ENCODE results near the gene CDR2L. TPM values are rescaled to one million over a fixed set of nuclear protein-coding genes. Genes with fewer than 3 reads are reported as not detected.
"Not testable (repeated sequence)": the region's sequence is repeated elsewhere in the genome, so short reads cannot be mapped to it uniquely, and the experiment has no call there.

Gene CDR2L
- total RNA-seq, 1 experiment from 2014 or later: 39.4 TPM

DNA sequence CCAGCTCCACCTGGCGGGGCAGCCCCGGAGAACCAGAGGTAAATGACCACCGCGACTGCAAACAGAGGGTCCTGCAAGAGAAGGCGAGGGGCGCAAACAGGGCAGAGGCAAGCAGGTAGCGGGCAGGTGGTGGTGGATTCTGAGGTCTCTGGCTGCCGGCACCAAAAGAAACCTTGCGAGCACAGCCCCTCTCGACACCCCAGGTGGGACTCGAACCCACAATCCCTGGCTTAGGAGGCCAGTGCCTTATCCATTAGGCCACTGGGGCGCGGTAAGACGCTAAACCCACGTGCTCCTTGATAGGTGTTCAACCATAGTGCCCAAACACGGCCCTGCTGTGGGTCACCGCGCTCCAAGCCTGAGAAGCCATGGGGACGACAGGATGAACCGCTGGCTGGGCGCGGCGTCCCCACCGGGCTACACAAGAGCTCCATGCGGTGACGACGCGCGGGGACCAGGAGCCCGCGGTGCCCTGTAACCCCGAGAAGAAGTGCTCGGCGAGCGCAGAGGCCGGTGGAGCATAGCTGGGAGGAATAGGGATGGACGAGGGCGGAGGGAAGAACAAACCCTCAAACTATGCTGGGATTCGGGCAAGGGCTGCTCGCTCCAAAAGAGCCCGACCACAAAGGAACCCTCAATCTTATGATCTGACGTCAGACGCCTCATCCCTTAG, 46.9 kb downstream of the CDR2L start:
- Mint-ChIP-seq H3K9me3 (ENCODE audit: low read depth, unreplicated experiment) (no peaks in the 10 kb centered on the region), H3K4me3 (ENCODE audit: low read depth, unreplicated experiment) (peak overlapping the region; percentile 97), H3K36me3 (ENCODE audit: insufficient read depth, unreplicated experiment) (peaks cover 53% of the 10 kb centered on the region), H3K27me3 (ENCODE audit: unreplicated experiment) (peaks cover 16% of the 10 kb centered on the region), H3K4me1 (ENCODE audit: low read depth, unreplicated experiment) (peaks cover 30% of the 10 kb centered on the region), H3K27ac (ENCODE audit: unreplicated experiment) (peak overlapping the region; percentile 100)
- TF ChIP-seq, protein P1, sequence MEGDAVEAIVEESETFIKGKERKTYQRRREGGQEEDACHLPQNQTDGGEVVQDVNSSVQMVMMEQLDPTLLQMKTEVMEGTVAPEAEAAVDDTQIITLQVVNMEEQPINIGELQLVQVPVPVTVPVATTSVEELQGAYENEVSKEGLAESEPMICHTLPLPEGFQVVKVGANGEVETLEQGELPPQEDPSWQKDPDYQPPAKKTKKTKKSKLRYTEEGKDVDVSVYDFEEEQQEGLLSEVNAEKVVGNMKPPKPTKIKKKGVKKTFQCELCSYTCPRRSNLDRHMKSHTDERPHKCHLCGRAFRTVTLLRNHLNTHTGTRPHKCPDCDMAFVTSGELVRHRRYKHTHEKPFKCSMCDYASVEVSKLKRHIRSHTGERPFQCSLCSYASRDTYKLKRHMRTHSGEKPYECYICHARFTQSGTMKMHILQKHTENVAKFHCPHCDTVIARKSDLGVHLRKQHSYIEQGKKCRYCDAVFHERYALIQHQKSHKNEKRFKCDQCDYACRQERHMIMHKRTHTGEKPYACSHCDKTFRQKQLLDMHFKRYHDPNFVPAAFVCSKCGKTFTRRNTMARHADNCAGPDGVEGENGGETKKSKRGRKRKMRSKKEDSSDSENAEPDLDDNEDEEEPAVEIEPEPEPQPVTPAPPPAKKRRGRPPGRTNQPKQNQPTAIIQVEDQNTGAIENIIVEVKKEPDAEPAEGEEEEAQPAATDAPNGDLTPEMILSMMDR (IDR thresholded peaks at IDR 0.05; ENCODE audit: unreplicated experiment): no peak
- DNase-seq: peak; percentile 95
- intact Hi-C loops (cut with micrococcal nuclease; ENCODE audit: unreplicated experiment): loop anchor here (2.0 to 5.0 kb wide), 2 partner anchors 58 to 72 kb away; no protein-coding TSS in a partner anchor
- no TSS peak for BruUV-seq (replicated peaks)
- CTCF ChIA-PET: interaction anchor here (0.6 to 3.6 kb wide), 8 partner anchors 22 to 167 kb away, joined by 3 to 31 read pairs (median 4); partner anchors contain the start of gene MRPL58

DNA sequence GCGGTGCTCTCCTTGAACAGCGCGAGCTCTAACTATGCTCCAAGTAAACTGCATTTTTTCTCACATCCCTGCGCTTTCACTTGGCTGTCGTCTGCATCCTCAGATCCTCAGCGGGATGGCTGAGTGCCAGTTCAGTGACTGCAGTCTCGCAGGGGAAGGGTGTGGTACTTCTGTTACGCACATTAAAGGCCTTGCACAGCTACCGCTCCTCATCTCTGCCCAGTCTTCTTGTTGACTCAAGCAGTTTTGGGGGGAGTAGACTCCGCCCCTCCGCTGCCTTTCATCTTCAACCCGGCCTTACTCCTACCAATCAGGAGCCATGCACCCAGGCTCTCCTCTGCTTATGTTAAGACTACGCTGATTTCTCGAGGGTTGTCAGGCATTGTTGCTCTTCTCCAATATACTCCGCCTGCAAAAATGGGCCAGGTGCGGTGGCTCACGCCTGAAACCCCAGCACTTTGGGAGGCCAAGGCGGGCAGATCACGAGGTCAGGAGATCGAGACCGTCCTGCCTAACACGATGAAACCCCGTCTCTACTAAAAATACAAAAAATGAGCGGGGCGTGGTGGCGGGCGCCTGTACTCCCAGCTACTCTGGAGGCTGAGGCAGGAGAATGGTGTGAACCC, 49.3 kb downstream of the CDR2L start:
- TF ChIP-seq, protein P1 (IDR thresholded peaks at IDR 0.05; ENCODE audit: unreplicated experiment): no peak
- DNase-seq: no peak
- Mint-ChIP-seq H3K27me3 (ENCODE audit: unreplicated experiment) (peaks cover 16% of the 10 kb centered on the region), H3K36me3 (ENCODE audit: insufficient read depth, unreplicated experiment) (peaks cover 66% of the 10 kb centered on the region), H3K4me1 (ENCODE audit: low read depth, unreplicated experiment) (peaks cover 30% of the 10 kb centered on the region), H3K27ac (ENCODE audit: unreplicated experiment) (peak overlapping the region; percentile 35), H3K9me3 (ENCODE audit: low read depth, unreplicated experiment) (no peaks in the 10 kb centered on the region), H3K4me3 (ENCODE audit: low read depth, unreplicated experiment) (peak overlapping the region; percentile 15)
- CTCF ChIA-PET: interaction anchor here (3.6 kb wide), 1 partner anchor 75 kb away, joined by 31 read pairs; no protein-coding TSS in a partner anchor
- BruUV-seq (replicated peaks): no TSS peak
- intact Hi-C loops (cut with micrococcal nuclease; ENCODE audit: unreplicated experiment): no loop called here

DNA sequence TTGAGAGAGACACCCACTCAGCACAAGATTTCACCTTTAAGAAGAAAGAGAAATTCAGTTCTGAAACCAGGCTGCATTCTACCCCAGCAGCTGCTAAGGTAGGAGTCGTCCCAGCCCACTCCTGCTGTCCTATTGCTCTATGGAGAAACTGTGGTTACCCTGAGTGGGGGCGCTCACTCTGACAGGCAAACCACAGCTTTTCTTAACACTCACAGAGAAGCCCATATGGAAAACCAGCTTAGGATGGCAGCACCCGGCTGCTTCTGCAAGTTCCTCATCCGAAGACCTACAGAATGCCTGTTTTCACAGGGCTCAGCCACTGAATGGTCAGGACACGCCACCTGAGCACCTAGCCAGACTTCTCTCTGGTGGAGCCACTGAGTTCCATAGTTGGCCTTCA, 51.8 kb downstream of the CDR2L start:
- TF ChIP-seq, protein P1 (IDR thresholded peaks at IDR 0.05; ENCODE audit: unreplicated experiment): no peak
- Mint-ChIP-seq H3K36me3 (ENCODE audit: insufficient read depth, unreplicated experiment) (peaks cover 55% of the 10 kb centered on the region), H3K27ac (ENCODE audit: unreplicated experiment) (no peak overlapping the region), H3K27me3 (ENCODE audit: unreplicated experiment) (peaks cover 12% of the 10 kb centered on the region), H3K9me3 (ENCODE audit: low read depth, unreplicated experiment) (no peaks in the 10 kb centered on the region), H3K4me3 (ENCODE audit: low read depth, unreplicated experiment) (no peak overlapping the region), H3K4me1 (ENCODE audit: low read depth, unreplicated experiment) (peaks cover 13% of the 10 kb centered on the region)
- CTCF ChIA-PET: no interaction called here
- BruUV-seq (replicated peaks): no TSS peak
- no peak for DNase-seq
- intact Hi-C loops (cut with micrococcal nuclease; ENCODE audit: unreplicated experiment): no loop called here

DNA sequence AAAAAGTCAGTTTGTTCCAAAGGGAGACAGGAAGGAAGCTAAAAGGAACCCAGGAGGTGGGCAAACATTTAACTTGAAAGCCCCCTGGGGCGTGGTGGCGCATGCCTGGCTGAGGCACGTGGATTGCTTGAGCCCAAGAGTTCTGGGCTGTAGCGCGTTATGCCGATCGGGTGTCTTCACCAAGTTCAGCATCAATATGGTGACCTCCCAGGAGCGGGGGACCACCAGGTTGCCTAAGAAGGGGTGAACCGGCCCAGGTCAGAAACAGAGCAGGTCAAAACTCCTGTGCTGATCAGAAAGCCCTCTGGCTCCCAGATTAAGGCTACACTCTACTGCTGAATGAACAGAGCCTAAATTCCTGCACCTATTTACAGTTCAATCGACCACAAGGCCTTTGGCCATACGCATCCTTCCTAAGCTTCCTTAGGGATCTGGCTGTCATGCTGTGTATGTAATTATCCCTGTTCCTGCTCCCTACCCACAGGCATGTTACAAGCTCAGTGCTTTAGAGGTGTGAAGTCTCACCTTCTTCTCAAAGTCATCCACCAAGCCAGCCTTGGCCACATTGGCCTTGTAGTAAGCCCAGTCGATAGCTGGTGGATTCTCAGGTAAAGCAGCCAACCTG, 54.3 kb downstream of the CDR2L start:
- Mint-ChIP-seq H3K9me3 (ENCODE audit: low read depth, unreplicated experiment) (no peaks in the 10 kb centered on the region), H3K4me1 (ENCODE audit: low read depth, unreplicated experiment) (peaks cover 14% of the 10 kb centered on the region), H3K27ac (ENCODE audit: unreplicated experiment) (no peak overlapping the region), H3K36me3 (ENCODE audit: insufficient read depth, unreplicated experiment) (peaks cover 57% of the 10 kb centered on the region), H3K4me3 (ENCODE audit: low read depth, unreplicated experiment) (no peak overlapping the region), H3K27me3 (ENCODE audit: unreplicated experiment) (no peaks in the 10 kb centered on the region)
- BruUV-seq (replicated peaks): no TSS peak
- DNase-seq: no peak
- intact Hi-C loops (cut with micrococcal nuclease; ENCODE audit: unreplicated experiment): no loop called here
- TF ChIP-seq, protein P1 (IDR thresholded peaks at IDR 0.05; ENCODE audit: unreplicated experiment): no peak
- CTCF ChIA-PET: no interaction called here

DNA sequence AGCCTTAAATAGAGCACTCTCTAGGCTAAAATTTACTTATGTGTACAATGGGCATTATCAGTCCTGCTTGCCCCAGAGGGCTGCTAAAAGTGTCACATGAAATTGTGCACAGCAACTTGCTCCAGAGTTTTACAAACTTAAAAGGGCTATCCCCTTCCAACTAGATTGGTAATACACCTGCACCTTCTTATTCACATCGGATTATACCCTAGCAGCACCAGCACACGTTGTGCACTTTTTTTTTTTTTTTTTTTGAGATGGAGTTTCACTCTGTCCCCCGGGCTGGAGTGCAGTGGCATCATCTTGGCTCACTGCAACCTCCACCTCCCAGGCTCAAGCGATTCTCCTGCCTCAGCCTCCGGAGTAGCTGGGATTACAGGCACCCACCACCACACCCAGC, 56.4 kb downstream of the CDR2L start:
- CTCF ChIA-PET; DNase-seq; intact Hi-C loops (cut with micrococcal nuclease; ENCODE audit: unreplicated experiment); H3K27ac Mint-ChIP-seq (ENCODE audit: unreplicated experiment); H3K27me3 Mint-ChIP-seq (ENCODE audit: unreplicated experiment); H3K4me3 Mint-ChIP-seq (ENCODE audit: low read depth, unreplicated experiment); BruUV-seq (replicated peaks); H3K9me3 Mint-ChIP-seq (ENCODE audit: low read depth, unreplicated experiment): not testable (repeated sequence)
- Mint-ChIP-seq H3K36me3 (ENCODE audit: insufficient read depth, unreplicated experiment) (peaks cover 65% of the 10 kb centered on the region), H3K4me1 (ENCODE audit: low read depth, unreplicated experiment) (peaks cover 23% of the 10 kb centered on the region)
